Endodermal cell (in vitro differentiated cells): ENCODE data around the gene AHSG. TPM values are rescaled to one million over a fixed set of nuclear protein-coding genes. Genes with fewer than 3 reads are reported as not detected.
"Not testable (repeated sequence)": the region's sequence is repeated elsewhere in the genome, so short reads cannot be mapped to it uniquely, and the experiment has no call there.

Experiments
- DNase-seq: peaks from one replicate; pipeline ENCODE4 v3.0.0-alpha.2; 2017
- H3K27ac ChIP-seq: 2 replicates; pipeline ENCODE4 v1.5.1; 2013; ENCODE audit warnings: mild to moderate bottlenecking, low read depth, low read length, moderate library complexity
- H3K27me3 ChIP-seq: 2 replicates; pipeline ENCODE4 v1.6.1; 2013; ENCODE audit warnings: mild to moderate bottlenecking, low read length, moderate library complexity; ENCODE audit not compliant: insufficient read depth, control insufficient read depth, poor library complexity, severe bottlenecking
- H3K36me3 ChIP-seq: 2 replicates; pipeline ENCODE4 v1.7.0; 2013; ENCODE audit warnings: mild to moderate bottlenecking, low read length, moderate library complexity; ENCODE audit not compliant: control insufficient read depth, insufficient read depth
- H3K4me1 ChIP-seq: one replicate; pipeline ENCODE4 v1.7.0; 2013; ENCODE audit warnings: low read length; ENCODE audit not compliant: control insufficient read depth, insufficient read depth
- H3K4me3 ChIP-seq: 2 replicates; pipeline ENCODE4 v1.5.1; 2013; ENCODE audit warnings: mild to moderate bottlenecking, low read length, moderate library complexity
- H3K9ac ChIP-seq: 2 replicates; pipeline ENCODE4 v1.6.1; 2013; ENCODE audit warnings: mild to moderate bottlenecking, low read length, moderate library complexity; ENCODE audit not compliant: poor library complexity, severe bottlenecking; ENCODE audit errors: extremely low read depth
- H3K9me3 ChIP-seq: 2 replicates; pipeline ENCODE4 v1.6.1; 2013; ENCODE audit warnings: mild to moderate bottlenecking, low read length, moderate library complexity; ENCODE audit not compliant: control insufficient read depth
- H3K27ac Mint-ChIP-seq: 2 replicates; pipeline ENCODE4 v1.8.0; 2020; ENCODE audit warnings: mixed read lengths
- H3K27me3 Mint-ChIP-seq: 2 replicates; pipeline ENCODE4 v1.8.0; 2021; ENCODE audit warnings: mild to moderate bottlenecking, mixed read lengths; ENCODE audit not compliant: insufficient read depth
- H3K36me3 Mint-ChIP-seq: 2 replicates; pipeline ENCODE4 v1.8.0; 2020; ENCODE audit warnings: low read depth, mixed read lengths
- H3K4me1 Mint-ChIP-seq: 2 replicates; pipeline ENCODE4 v1.8.0; 2020; ENCODE audit warnings: mixed read lengths
- H3K4me3 Mint-ChIP-seq: 2 replicates; pipeline ENCODE4 v1.8.0; 2020; ENCODE audit warnings: mild to moderate bottlenecking, moderate library complexity, mixed read lengths
- H3K9me3 Mint-ChIP-seq: 2 replicates; pipeline ENCODE4 v1.8.0; 2020; ENCODE audit warnings: mild to moderate bottlenecking, mixed read lengths
- CTCF ChIP-seq: fragments of 200-600 bp; sonication (generic); conservative IDR thresholded peaks from 2 replicates; pipeline ENCODE4 v1.5.0; 2021; ENCODE audit warnings: antibody characterized with exemption, mild to moderate bottlenecking
- WGBS, 2 experiments: methylation state at CpG; one replicate each; pipeline versions ENCODE4 v1.1.5 to v1.1.7; 2013; ENCODE audit warnings: missing lambda C conversion rate in 2 of 2, mixed read lengths in 1 of 2; ENCODE audit not compliant: insufficient coverage in 1 of 2, insufficient read length in 1 of 2; 5-methylcytosine and 5-hydroxymethylcytosine counted together
- total RNA-seq, 2 donors: library from RNA; stranded (reverse); fragmentation: NEBNext Ultra II Directional in 1 of 2; extraction: Animal tissue kit (Norgen Biotek cat#: 25700) in 1 of 2; gene quantifications; 2 replicates in 1 of 2; 3 replicates in 1 of 2; pipeline ENCODE4 v1.2.1, GENCODE V29; 2021

AHSG gene
- total RNA-seq, 2 donors from 2014 or later = not detected

- H3K9me3 ChIP-seq = no peaks in the 10 kb centered on the region
- no peak overlapping the region for H3K9ac ChIP-seq
- no peak for DNase-seq
- H3K27ac Mint-ChIP-seq = no peak overlapping the region
- no peaks in the 10 kb centered on the region for H3K36me3 Mint-ChIP-seq
- no peaks in the 10 kb centered on the region for H3K4me1 ChIP-seq
- H3K27ac ChIP-seq = no peak overlapping the region
- no peaks in the 10 kb centered on the region for H3K36me3 ChIP-seq
- peaks cover 8% of the 10 kb centered on the region for H3K4me1 Mint-ChIP-seq
- no peaks in the 10 kb centered on the region for H3K9me3 Mint-ChIP-seq
- no peaks in the 10 kb centered on the region for H3K27me3 ChIP-seq
- no peak overlapping the region for H3K4me3 ChIP-seq
- peaks cover 14% of the 10 kb centered on the region for H3K27me3 Mint-ChIP-seq
- TF ChIP-seq CTCF = no peak
- H3K4me3 Mint-ChIP-seq = no peak overlapping the region
- 89 to 92% methylated on average over 6 of the region's 6 CpGs for WGBS, 2 experiments
Observed at GRCh38 chr3:186630950-186631641, 18.2 kb downstream of the AHSG start.

- peaks cover 8% of the 10 kb centered on the region for H3K4me1 Mint-ChIP-seq
- no peak overlapping the region for H3K27ac Mint-ChIP-seq
- H3K9me3 Mint-ChIP-seq = no peaks in the 10 kb centered on the region
Observed at GRCh38 chr3:186633481-186633880, 20.6 kb downstream of the AHSG start.

GRCh38 chr3:186634207-186634606 lies 21.3 kb downstream of the AHSG start:
- H3K4me1 Mint-ChIP-seq, H3K36me3 Mint-ChIP-seq, H3K27me3 ChIP-seq, H3K4me1 ChIP-seq, H3K4me3 Mint-ChIP-seq, DNase-seq, H3K27ac ChIP-seq, H3K9me3 ChIP-seq, H3K9ac ChIP-seq, H3K4me3 ChIP-seq, H3K27ac Mint-ChIP-seq, H3K9me3 Mint-ChIP-seq, H3K36me3 ChIP-seq: not testable (repeated sequence)
- WGBS, 2 experiments = 91% methylated on average over 5 of the region's 5 CpGs; no CpG with 5 or more reads in 1 of the 2 experiments
- H3K27me3 Mint-ChIP-seq = peaks cover 12% of the 10 kb centered on the region

More at GRCh38 chr3:186633481-186633880, 20.6 kb downstream of the AHSG start:
- H3K4me3 Mint-ChIP-seq = no peak overlapping the region
- DNase-seq = no peak
- H3K4me1 ChIP-seq = no peaks in the 10 kb centered on the region
- no peaks in the 10 kb centered on the region for H3K27me3 ChIP-seq
- H3K27ac ChIP-seq = no peak overlapping the region
- peaks cover 12% of the 10 kb centered on the region for H3K27me3 Mint-ChIP-seq
- H3K4me3 ChIP-seq = no peak overlapping the region
- H3K9ac ChIP-seq = no peak overlapping the region
- H3K9me3 ChIP-seq = no peaks in the 10 kb centered on the region
- TF ChIP-seq CTCF = no peak
- no peaks in the 10 kb centered on the region for H3K36me3 Mint-ChIP-seq
- H3K36me3 ChIP-seq = no peaks in the 10 kb centered on the region

GRCh38 chr3:186635532-186635931 lies 22.7 kb downstream of the AHSG start:
- no peak overlapping the region for H3K4me3 ChIP-seq
- no peaks in the 10 kb centered on the region for H3K4me1 ChIP-seq
- no peaks in the 10 kb centered on the region for H3K9me3 ChIP-seq
- no peak overlapping the region for H3K27ac Mint-ChIP-seq
- H3K27ac ChIP-seq = no peak overlapping the region
- peaks cover 11% of the 10 kb centered on the region for H3K4me1 Mint-ChIP-seq
- no peak for DNase-seq
- H3K27me3 Mint-ChIP-seq = peaks cover 15% of the 10 kb centered on the region
- no peaks in the 10 kb centered on the region for H3K36me3 Mint-ChIP-seq
- H3K36me3 ChIP-seq = no peaks in the 10 kb centered on the region
- 95 to 100% methylated on average over 2 to 3 of the region's 3 CpGs for WGBS, 2 experiments
- no peak for TF ChIP-seq CTCF
- no peak overlapping the region for H3K4me3 Mint-ChIP-seq
- peaks cover 3% of the 10 kb centered on the region for H3K9me3 Mint-ChIP-seq
- no peaks in the 10 kb centered on the region for H3K27me3 ChIP-seq
- no peak overlapping the region for H3K9ac ChIP-seq
